Measurements from ENCODE around the gene SLC10A7.

DNA sequence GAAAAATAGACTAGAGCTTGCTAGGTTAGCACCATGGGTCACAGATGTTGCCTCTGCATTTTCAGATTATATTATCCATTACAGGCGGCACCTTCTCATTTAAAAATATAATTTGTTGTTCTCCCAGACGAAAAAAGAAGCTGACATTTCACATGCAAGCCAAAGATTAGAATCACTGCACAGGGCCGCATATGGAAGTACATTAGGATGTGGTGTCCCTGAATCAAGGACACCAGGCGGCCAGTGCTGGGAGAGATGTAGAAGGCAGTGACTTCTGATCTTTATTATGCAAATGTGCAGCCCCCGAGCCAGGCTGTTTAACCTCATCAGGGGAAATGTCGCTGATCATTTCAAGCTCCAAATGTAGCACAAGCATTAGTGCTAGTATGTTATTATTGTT, 284.6 kb downstream of the SLC10A7 start:
- TF ChIP-seq, protein P1, sequence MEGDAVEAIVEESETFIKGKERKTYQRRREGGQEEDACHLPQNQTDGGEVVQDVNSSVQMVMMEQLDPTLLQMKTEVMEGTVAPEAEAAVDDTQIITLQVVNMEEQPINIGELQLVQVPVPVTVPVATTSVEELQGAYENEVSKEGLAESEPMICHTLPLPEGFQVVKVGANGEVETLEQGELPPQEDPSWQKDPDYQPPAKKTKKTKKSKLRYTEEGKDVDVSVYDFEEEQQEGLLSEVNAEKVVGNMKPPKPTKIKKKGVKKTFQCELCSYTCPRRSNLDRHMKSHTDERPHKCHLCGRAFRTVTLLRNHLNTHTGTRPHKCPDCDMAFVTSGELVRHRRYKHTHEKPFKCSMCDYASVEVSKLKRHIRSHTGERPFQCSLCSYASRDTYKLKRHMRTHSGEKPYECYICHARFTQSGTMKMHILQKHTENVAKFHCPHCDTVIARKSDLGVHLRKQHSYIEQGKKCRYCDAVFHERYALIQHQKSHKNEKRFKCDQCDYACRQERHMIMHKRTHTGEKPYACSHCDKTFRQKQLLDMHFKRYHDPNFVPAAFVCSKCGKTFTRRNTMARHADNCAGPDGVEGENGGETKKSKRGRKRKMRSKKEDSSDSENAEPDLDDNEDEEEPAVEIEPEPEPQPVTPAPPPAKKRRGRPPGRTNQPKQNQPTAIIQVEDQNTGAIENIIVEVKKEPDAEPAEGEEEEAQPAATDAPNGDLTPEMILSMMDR (IDR thresholded peaks at IDR 0.05), result no peak
- TF ChIP-seq POLR2A (IDR thresholded peaks at IDR 0.05), result no peak

Measured in ovary (tissue), 3 donors.